A549 (cell line): ENCODE measurements around the gene CNIH3.

Experiments
- EP300 ChIP-seq, 2 experiments: fragments of >200 bp; sonication (Bioruptor Twin); formaldehyde crosslinking; IDR thresholded peaks; 2 replicates in 1 of 2; 3 replicates in 1 of 2; pipeline ENCODE4 v1.6.1; 2016 to 2017
- FOXS1 ChIP-seq: fragments of 250-450 bp; sonication (Bioruptor Pico); IDR thresholded peaks from 2 replicates; pipeline ENCODE4 v1.5.0; 2020; ENCODE audit warnings: mild to moderate bottlenecking, moderate library complexity
- HES2 ChIP-seq: fragments of >200 bp; sonication (Bioruptor Twin); formaldehyde crosslinking; IDR thresholded peaks from 2 replicates; pipeline ENCODE4 v1.6.1; 2016
- MAZ ChIP-seq: fragments of 150-350 bp; IDR thresholded peaks from 2 replicates; pipeline ENCODE4 v1.6.1; 2014; ENCODE audit warnings: antibody characterized with exemption, low read depth, low read length, borderline replicate concordance
- POLR2A ChIP-seq: IDR thresholded peaks from 2 replicates; pipeline ENCODE4 v1.6.1; 2012; ENCODE audit warnings: mild to moderate bottlenecking, low read length
- TF ChIP-seq, protein P1 (sequence below): fragments of >200 bp; sonication (Bioruptor Twin); formaldehyde crosslinking; IDR thresholded peaks from 3 replicates; pipeline ENCODE4 v1.5.1; 2016
- TF ChIP-seq, protein P2 (sequence below): fragments of 450-650 bp; IDR thresholded peaks from 2 replicates; pipeline ENCODE4 v1.6.1; 2014; ENCODE audit warnings: antibody characterized with exemption

GRCh38 chr1:224656392-224656791 is 40.3 kb downstream of the CNIH3 start:
- TF ChIP-seq, protein P1, sequence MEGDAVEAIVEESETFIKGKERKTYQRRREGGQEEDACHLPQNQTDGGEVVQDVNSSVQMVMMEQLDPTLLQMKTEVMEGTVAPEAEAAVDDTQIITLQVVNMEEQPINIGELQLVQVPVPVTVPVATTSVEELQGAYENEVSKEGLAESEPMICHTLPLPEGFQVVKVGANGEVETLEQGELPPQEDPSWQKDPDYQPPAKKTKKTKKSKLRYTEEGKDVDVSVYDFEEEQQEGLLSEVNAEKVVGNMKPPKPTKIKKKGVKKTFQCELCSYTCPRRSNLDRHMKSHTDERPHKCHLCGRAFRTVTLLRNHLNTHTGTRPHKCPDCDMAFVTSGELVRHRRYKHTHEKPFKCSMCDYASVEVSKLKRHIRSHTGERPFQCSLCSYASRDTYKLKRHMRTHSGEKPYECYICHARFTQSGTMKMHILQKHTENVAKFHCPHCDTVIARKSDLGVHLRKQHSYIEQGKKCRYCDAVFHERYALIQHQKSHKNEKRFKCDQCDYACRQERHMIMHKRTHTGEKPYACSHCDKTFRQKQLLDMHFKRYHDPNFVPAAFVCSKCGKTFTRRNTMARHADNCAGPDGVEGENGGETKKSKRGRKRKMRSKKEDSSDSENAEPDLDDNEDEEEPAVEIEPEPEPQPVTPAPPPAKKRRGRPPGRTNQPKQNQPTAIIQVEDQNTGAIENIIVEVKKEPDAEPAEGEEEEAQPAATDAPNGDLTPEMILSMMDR = no peak
- TF ChIP-seq POLR2A (no peak), HES2 (no peak), EP300 (IDR thresholded peaks at IDR 0.05) (no peak), MAZ (no peak), FOXS1 (CRISPR knock-in tag) (no peak)
- TF ChIP-seq, protein P2, sequence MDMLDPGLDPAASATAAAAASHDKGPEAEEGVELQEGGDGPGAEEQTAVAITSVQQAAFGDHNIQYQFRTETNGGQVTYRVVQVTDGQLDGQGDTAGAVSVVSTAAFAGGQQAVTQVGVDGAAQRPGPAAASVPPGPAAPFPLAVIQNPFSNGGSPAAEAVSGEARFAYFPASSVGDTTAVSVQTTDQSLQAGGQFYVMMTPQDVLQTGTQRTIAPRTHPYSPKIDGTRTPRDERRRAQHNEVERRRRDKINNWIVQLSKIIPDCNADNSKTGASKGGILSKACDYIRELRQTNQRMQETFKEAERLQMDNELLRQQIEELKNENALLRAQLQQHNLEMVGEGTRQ = no peak
